C4-2B (cell line): ENCODE measurements around the gene SRSF10.

Experiments used
- ZFX ChIP-seq: fragments of 450-650 bp; IDR thresholded peaks from 2 replicates; pipeline ENCODE4 v1.6.1; 2017
- TF ChIP-seq, protein P1 (sequence below): fragments of 450-650 bp; conservative IDR thresholded peaks from 2 replicates; pipeline ENCODE4 v1.5.1; 2017; ENCODE audit warnings: mild to moderate bottlenecking

DNA sequence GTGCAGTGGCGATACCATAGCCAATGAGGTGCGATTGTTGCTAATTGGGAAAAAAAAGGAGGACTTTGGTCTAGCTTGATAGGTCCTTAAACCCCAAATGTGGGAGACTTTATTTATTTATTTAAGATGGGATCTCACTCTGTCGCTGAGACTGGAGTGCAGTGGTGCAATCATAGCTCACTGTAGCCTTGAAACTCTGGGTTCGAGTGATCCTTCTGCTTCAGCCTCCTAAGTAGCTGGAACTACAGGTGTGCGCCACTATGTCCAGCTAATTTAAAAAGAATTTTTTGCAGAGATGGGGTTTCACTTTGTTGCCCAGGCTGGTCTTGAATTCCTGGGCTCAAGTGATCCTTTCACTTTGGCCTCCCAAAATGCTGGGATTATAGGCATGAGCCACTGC lies 24.0 kb upstream of the SRSF10 start:
- TF ChIP-seq, protein P1, sequence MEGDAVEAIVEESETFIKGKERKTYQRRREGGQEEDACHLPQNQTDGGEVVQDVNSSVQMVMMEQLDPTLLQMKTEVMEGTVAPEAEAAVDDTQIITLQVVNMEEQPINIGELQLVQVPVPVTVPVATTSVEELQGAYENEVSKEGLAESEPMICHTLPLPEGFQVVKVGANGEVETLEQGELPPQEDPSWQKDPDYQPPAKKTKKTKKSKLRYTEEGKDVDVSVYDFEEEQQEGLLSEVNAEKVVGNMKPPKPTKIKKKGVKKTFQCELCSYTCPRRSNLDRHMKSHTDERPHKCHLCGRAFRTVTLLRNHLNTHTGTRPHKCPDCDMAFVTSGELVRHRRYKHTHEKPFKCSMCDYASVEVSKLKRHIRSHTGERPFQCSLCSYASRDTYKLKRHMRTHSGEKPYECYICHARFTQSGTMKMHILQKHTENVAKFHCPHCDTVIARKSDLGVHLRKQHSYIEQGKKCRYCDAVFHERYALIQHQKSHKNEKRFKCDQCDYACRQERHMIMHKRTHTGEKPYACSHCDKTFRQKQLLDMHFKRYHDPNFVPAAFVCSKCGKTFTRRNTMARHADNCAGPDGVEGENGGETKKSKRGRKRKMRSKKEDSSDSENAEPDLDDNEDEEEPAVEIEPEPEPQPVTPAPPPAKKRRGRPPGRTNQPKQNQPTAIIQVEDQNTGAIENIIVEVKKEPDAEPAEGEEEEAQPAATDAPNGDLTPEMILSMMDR, result no peak
- no peak for TF ChIP-seq ZFX
